GM21737 (cell line): ENCODE results near the gene PPP1R18.

Source experiments
- ATAC-seq: cut with Tn5 transposase; IDR thresholded peaks from one replicate; pipeline ENCODE4 v1.9.1; 2021; ENCODE audit warnings: mild to moderate bottlenecking, moderate library complexity; ENCODE audit not compliant: unreplicated experiment

The PPP1R18 gene

DNA sequence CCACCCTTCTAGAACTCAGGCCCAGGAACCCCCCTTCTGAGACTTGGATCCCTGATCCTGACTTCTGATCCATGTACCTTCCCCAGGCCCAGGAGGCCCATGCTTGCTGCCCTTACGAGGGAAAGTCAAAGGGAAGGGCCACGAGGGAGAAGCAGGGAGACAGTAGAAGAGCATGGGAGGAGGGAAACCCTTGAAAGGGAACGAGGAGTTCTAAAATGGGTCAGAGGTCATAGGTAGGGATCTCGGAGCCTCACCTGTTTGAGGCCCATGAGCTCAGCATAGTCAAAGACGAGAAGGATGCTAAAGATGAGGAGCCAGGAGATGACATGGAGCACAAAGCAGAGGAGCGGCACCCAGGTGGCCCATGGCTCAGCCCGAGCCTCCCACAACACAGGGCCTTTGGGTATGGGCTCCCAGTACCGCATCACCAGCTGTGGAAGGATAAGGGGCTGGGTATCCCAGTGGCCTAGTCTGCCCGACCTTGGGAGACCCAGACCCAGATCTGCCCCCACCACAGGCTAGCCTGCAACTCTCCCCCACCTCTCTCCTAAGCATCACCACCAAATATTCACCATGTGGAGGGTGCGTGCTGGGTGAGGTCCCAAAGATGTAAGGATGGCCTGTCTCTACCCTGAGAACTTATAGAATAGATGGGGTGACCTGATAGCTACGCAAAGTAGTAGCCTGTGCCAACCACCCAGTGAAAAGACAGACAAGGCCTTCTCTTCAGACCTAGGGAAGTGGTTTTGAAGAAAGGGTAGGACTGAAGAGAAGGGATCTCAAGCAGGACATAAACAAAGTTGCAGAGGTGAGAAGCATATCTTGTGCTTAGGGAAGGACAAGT is 2.8 kb upstream of the PPP1R18 start:
- ATAC-seq = no peak

DNA sequence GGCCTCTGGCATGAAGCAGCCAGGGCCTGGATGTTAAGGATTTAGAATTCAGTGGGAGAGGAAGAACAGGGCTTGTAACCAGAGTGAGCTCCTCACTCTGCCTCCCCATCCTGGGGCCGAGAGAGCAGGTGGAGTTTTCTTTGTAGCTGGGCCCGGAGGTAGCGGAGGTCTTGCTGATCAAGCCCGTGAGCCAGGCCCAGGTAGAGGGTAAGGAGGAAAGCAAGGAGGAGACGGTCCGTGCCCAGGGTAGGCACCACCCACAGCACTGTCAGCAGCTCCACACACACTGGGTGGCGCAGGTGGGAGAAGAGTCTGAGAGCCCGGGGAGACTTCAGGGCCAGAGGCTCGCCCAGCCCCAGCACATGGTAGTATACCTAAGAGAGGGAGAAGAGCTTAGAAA is 2.1 kb upstream of the PPP1R18 start:
- no peak for ATAC-seq

DNA sequence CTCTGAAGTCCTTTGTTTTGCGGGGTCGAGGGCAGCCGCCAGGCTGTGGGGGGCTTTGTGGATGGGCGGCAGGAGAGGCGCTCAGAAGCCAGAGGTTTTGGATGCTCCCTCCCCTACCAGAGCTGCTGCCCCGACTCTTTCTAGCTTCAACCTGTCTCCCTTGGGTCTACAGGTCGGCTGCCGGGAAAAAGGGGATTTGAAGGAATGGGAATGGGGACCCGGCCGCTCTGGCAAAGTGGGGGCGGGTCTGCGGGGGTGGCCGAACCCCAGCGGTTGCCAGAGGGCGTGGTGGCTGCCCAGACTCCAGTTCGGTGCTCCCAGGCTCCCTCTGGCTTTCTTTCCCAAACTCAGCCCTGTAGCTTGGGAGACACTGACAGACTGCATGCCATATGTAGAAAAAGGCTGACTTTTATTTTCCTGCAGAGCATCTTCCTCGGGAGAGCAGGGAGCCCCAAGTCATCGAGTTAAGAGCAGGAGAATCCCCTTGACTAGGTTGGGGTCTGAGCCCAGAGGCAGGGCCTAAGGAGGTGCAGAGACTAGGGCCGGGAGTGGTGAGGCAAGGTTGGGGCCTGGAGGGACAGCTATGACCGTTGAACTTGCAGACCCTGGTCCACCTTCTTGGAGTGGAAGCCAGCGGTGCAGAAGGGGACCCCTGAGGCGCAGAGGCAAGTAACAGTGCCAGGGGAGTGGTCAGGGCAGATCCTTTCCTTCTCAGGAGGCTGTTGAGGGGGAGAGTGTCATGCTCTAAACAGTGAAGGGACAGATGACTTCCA is 1.4 kb upstream of the PPP1R18 start:
- no peak for ATAC-seq

- ATAC-seq = peak; percentile 45
Measured at GRCh38 chr6:30686908-30687658, 638 bp upstream of the PPP1R18 start.

DNA sequence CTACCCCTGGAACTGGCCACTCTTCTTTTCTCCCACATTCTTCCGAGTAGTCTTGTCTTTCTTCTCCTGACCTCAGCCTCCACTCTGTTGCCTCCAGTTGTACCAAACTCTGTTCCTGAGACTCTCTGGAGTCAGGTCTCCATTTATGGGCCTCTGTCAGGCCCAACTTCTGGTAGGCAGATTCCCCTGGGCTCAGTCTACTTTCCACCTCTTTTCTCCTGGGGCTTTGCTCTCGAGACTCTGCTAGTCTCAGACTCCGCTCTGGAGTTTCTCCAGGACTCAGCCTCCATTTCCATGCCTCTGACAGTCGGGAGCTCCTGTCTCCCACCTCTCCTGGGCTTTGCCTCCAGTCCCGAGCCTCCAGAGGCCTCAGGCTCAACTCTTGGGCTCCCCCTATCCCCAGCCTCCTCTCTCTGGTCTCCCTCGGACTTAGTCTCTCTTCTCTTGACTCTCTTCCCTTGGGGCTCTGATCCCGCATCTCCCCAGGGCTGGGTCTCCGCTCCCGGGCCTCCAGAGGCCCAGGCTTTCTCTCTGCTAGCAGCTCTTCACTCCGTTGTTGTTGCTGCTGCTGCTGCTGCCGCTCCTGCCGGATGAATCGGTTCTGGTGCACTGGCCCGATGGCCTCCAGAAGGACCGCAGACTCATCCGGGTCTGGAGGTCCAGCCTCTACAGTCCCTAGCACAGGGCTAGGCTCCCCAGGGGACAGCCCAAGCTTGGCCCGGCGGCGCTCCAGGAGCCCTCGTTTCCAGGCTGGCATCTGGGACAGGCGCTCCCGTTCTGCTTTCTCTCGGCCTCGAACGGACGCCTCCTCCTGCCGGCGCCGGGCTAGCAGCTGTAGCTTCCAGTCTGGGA is 1.1 kb downstream of the PPP1R18 start:
- ATAC-seq = no peak

DNA sequence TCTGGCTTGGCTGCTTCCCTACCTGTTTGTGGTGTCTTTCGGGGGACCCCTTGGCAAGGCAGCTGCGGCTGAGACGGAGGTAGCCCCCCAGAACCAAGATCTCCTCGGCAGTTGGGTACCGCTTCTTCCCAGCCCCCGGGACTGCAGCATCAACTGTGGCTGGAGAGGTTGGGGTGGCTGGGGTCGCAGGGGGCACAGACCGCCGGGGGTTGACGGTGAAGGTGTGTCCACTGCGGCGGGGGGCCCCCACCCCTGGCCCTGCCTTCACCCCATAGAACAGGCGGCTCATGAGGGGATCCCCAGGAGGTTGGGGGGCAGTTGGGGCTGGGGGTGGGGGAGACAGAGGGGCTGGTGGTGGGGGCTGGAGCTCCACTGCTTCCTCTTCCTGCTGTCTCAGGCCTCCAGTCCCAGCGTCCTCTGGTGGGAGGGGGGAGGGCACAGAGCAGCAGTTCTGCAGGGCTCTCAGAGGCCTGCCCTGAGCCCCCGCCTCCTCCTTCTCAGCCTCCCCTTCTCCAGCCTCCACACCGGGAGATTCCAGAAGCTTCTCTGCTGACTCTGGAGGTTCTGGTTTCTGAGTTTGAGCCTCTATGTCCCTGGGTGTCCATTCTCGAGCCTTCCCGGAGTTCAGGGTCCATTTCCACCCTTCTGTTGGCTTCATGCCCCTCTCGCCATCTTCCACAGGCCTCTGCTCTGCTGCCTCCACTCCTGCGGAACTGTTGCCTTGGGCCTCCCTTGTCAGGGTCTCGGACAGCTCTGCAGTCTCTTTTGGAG is 1.9 kb downstream of the PPP1R18 start:
- ATAC-seq = no peak

DNA sequence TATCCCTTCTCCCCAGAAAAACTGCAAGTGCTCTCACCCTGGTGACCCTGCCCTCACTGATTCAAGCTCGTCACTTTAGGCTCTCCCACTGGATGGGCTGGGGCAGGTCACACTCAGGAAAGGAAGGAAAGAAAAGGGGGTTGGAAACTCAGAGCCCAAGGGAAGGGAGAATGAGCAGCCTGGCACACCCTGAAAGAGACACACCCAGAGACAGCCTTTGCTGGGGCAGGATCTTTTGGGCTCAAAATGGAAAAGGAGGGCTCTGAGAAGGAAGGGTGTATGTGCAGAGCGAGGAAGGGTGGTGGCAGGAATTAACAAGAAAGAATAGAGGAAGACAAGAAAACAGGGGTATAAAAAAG is 2.5 kb downstream of the PPP1R18 start:
- no peak for ATAC-seq

DNA sequence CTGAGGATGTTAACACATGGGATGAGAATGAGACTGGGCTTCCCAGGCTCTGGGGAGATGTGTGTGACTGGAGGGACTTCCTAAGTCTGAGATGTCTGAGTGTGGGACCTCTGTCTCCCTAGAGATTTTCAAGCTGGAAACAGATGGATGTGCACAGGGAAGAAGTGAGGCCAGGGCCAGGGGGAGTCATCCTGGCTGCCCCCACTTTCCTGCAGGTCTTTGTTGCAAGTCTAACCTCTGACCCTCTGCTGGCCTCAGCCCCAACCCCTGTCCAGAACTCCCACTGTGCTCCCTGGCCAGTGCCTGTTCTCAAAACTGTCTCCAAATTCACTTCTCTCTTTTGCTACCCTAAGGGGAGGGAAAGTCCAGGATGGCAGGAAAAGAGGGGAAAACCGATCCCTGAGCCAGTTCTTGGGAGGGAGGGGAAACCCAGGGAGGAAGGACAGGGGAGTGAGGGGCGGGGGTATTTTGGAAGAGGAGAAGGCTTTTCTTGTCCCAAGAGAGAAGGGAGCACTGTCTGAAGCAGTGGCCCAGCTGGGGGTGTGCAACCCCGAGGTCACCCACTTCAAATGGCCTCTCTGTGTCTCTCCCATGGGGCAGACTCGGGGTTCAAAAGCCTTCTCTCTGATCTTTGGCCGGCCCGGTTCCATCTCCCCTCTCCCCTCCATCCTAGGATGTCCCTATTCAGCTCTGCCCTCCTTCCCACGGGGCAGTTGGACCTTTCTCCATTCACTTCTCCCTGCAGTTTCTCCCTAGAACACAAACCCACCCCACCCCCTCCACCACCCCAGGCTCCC is 3.1 kb downstream of the PPP1R18 start:
- ATAC-seq = no peak

DNA sequence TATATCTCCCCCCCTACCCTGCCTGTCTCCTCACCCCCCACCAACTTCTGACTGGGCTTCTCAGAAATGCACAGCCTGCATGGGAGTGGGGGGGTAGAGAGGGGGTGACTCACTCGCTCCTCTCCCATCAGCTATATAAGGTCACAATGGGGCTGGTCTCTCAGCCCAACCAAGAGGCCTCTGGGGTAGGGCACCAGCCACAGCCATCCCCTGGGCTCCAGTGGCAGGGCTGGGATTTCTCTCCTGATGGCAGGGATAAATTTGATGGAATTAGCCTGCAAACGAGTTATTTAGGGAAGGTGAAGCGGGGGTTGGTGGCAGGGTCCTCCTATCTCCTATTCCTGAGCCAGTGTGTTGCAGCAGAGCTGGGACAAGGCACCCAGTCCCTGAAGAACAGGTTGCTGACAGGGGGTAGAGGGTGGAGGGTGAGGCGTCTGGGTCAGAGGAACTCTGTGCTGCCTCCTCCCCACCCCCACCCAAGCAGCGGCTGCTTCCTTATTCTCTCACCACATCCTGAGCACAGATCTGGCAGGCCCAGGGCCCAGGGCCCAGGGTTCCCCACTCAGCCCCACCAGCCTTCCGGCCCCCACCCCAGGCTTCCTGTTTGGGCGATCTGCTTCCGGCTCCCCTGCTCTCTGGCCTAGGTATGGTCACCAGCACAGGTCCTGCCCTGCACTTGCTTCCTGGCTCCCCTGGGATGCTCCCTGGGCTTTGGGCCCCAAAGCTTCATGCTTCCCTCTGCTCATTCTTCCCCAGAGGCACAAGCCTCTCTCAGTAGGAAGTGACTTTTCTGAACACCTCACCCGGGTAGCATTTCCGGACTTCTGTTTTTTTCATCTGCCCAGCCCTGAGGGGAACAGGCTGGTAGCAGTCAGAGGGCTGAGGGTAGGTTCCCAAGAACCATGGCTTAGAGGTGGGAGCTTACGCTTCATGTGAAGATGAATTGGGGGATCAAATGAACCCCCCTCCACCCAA is 4.0 kb downstream of the PPP1R18 start:
- ATAC-seq = peak; percentile 38

DNA sequence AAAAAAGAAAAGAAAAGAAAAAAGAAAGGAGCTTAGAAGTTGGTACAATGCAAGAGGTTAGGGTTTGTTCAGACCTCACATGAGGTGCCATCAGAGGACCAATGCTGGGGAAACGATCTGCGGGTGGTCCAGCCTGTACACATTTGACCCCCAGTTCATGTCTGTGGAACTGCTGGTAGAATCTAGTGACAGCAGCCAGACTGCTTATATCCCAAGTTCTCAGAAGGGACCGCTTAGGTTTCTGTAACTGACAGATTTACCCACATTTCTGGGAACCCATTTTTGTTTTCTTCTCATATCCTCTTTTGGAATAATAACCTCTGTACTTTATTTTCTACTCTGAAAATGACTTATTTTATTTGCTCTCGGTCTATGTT is 4.7 kb downstream of the PPP1R18 start:
- ATAC-seq = no peak

DNA sequence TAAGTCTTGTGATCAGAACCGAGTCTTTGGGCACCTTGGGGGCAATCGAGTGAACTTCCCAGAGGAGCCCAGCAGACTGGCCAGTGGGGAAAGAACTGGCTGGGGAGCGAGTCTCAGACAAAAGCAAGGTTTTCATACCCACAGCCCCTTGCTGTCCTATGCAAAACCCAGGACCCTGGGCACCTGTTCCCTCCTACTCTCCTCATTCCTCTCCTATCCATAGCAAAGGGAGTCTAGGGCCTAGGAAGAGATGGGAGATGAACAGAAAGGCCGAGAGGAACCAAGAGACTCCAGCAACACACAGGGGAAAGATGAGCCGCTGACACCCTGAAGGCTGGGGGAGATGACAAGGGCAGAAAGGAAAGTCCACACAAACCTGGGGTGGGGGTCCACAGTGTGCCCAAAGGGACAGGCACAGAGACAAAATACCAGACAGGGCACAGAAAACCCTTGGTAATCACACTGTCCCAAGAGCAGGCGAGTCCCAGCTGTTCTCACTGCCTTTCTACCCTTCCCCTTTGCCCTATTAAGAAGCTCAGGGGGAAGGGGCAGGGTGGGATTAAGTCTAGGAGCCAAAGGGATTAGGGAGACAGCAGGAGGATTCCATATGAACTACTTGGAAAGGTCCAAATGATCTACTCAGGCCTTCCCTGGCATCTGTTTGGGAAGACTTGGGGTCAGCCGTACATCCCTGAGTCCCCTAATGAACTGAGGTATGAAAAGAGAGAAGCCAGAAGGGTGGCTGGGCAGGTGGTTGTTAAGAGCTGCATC is 6.5 kb downstream of the PPP1R18 start:
- no peak for ATAC-seq

DNA sequence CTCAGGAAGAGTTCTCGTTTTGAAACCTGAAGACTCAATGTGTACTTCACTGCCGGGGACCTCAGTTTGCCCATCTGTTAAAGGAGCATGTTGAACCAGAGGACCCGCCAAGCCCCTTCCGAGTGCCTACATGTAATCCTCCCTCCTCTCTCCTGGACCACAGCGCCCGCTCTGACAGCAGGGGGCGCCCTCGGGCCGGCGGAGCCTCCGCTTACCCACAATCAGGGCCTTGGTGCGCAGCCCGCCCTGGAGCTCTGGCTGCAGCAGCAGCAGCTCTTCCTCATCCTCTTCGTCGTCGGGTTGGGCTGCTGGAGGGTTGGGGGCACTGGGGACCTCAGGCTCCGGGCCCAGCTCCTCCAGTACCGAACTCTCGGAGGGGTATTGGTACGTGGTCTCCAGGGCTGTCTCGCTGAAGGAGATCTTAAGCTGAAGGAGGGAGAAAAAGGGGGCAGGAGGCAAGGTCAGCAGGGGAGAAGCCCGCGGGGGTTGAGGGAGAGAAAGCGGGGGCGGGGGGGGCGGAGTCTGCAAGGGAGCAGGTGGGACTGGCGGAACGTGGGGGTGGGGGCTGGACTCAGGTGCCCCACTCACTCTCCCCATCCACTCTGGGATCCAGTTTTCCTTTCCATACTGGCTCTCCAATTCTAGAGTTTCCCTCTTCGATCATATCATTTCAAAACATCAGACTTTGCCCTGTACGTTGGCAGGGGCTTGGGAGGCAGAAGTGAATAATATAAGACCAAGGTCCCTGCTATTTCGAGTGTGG is 7.3 kb downstream of the PPP1R18 start:
- peak; percentile 40 for ATAC-seq

- ATAC-seq = no peak
Measured at GRCh38 chr6:30676660-30677285, 9.7 kb downstream of the PPP1R18 start.

GRCh38 chr6:30672445-30673253 is 13.8 kb downstream of the PPP1R18 start, which contains the start of gene DHX16:
Gene DHX16, minus strand, starts transcription at chr6:30673006. Its CDS starts 165 bp downstream, at chr6:30672841.
- peak; percentile 67 for ATAC-seq
